ENCODE results near the gene ARID1B.

ARID1B gene

GRCh38 chr6:156809034-156809433 is 31.9 kb downstream of the ARID1B start:
- peak; percentile 37 for DNase-seq (ENCODE audit: low read depth, low spot score)
- TF ChIP-seq CTCF (IDR thresholded peaks at IDR 0.05; ENCODE audit: low read depth, low read length): no peak
- H3K4me3 ChIP-seq (ENCODE audit: low read depth, low read length): no peak overlapping the region
- in situ Hi-C loops (cut with HindIII; ENCODE audit: low sequenced_read_pairs): no loop called here

DNA sequence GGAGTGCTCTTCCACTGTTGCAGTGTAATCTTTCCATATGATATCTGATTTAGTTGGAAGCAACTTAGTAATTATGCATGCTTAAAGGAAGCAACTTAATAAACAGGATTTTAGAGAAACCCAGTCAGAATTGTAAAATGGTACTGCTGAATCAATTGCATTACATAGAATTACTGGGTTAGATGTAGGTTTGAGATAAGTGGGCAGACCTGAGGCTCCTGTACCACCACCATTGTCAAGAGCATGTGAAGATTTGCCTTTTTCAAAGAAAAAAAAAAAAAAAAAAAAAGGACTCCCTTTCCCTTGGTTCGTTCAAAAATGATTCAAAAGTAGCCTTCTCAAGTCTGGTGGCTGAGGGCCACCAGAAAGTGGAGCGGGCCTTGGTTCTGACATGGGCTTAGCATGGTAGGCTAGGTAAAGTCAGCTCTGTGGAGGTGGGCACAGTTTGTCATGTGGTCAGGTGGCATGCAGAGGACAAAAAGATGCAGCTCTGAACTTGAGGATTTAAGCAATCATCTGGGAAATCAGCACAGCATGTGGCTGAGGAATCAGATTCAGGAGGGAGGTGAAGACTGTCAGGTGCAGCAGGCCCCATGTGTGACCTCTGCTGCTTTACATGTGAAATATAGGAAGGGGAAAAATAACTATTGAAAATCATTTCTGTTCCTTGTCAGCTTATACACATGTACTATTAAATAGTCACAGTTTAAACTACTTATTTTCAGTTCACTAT is 32.4 kb downstream of the ARID1B start:
- H3K4me3 ChIP-seq (ENCODE audit: low read depth, low read length): no peak overlapping the region
- in situ Hi-C loops (cut with HindIII; ENCODE audit: low sequenced_read_pairs): no loop called here
- no peak for DNase-seq (ENCODE audit: low read depth, low spot score)
- TF ChIP-seq CTCF (IDR thresholded peaks at IDR 0.05; ENCODE audit: low read depth, low read length): no peak

DNA sequence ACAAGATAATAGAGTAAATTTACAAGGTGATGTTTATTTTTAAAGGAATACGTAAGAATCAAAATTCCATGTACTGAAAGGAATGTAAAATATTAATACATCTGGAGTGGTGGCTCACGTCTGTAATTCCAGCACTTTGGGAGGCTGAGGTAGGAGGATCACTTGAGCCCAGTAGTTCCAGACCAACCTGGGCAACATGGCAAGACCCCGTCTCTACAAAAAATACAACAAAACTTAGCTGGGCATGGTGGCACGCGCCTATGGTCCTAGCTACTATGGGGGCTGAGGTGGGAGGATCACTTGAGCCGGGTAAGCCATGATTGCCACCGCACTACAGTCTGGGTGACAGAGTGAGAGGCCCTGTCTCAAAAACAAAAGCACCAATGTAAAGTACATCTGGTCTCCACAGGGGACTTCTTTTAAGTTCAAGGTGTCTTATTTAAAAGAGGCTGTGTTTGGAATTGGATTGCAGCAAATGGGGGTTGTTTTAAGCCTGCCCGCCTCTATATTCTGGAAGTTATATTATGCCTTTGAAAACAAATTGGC is 36.9 kb downstream of the ARID1B start:
- no peak overlapping the region for H3K4me3 ChIP-seq (ENCODE audit: low read depth, low read length)
- in situ Hi-C loops (cut with HindIII; ENCODE audit: low sequenced_read_pairs): no loop called here
- no peak for DNase-seq (ENCODE audit: low read depth, low spot score)
- TF ChIP-seq CTCF (IDR thresholded peaks at IDR 0.05; ENCODE audit: low read depth, low read length): no peak

GRCh38 chr6:156816505-156816904 is 39.3 kb downstream of the ARID1B start:
- in situ Hi-C loops (cut with HindIII; ENCODE audit: low sequenced_read_pairs): no loop called here
- H3K4me3 ChIP-seq (ENCODE audit: low read depth, low read length): no peak overlapping the region
- DNase-seq (ENCODE audit: low read depth, low spot score): no peak
- TF ChIP-seq CTCF (IDR thresholded peaks at IDR 0.05; ENCODE audit: low read depth, low read length): no peak

DNA sequence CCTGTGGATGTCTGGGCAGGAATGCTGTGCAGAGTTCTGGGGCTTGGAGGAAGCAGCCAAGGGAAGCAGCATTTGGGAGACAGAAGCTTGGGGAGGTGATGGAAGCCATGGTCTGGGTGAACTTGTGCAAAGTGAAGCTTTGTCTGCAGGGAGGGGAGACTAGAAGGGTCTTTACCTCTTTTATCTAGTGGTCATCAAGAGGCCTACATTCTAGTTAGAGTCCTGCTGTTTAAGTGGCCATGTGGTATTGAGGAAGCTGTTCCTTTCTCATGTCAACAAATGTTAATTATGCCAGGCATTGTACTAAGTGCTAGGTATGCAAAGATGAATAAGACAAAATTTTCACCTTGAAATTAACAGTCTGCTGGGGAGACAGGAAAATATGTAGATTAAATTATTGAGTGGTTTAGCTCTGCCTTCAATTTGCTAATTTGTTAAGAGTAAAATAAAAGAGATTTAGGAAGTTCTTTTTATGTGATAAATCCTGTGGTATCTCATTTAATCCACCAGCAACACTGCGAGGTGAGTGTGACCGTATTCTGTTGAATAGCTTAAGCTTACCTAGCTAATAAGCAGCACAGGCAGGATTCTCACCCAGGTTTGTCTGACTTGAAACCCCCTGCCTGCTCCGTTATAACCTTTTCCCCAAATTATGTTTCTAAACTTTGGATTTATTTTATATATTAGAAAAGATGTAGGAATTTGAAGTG is 43.1 kb downstream of the ARID1B start:
- H3K4me3 ChIP-seq (ENCODE audit: low read depth, low read length): no peak overlapping the region
- no peak for DNase-seq (ENCODE audit: low read depth, low spot score)
- TF ChIP-seq CTCF (IDR thresholded peaks at IDR 0.05; ENCODE audit: low read depth, low read length): no peak
- in situ Hi-C loops (cut with HindIII; ENCODE audit: low sequenced_read_pairs): no loop called here

GRCh38 chr6:156821707-156822106 is 44.5 kb downstream of the ARID1B start:
- H3K4me3 ChIP-seq (ENCODE audit: low read depth, low read length): no peak overlapping the region
- no peak for DNase-seq (ENCODE audit: low read depth, low spot score)
- TF ChIP-seq CTCF (IDR thresholded peaks at IDR 0.05; ENCODE audit: low read depth, low read length): no peak
- in situ Hi-C loops (cut with HindIII; ENCODE audit: low sequenced_read_pairs): no loop called here
